HL-60 (cell line): ENCODE measurements around the gene UNC80.

Experiments used
- POLR2AphosphoS5 ChIP-seq: IDR thresholded peaks from 2 replicates; pipeline ENCODE4 v1.6.1; 2012; ENCODE audit warnings: low read depth
- SPI1 ChIP-seq: IDR thresholded peaks from 2 replicates; pipeline ENCODE4 v1.6.1; 2012; ENCODE audit warnings: low read depth, mild to moderate bottlenecking, borderline replicate concordance
- TF ChIP-seq, protein P1 (sequence below): IDR thresholded peaks from one replicate; pipeline ENCODE4 v1.5.1; 2011; ENCODE audit warnings: low read length, control low read depth, inconsistent platforms; ENCODE audit not compliant: insufficient read depth
- TF ChIP-seq, protein P2 (sequence below): IDR thresholded peaks from 2 replicates; pipeline ENCODE4 v1.6.1; 2012; ENCODE audit warnings: low read depth; ENCODE audit not compliant: insufficient replicate concordance

DNA sequence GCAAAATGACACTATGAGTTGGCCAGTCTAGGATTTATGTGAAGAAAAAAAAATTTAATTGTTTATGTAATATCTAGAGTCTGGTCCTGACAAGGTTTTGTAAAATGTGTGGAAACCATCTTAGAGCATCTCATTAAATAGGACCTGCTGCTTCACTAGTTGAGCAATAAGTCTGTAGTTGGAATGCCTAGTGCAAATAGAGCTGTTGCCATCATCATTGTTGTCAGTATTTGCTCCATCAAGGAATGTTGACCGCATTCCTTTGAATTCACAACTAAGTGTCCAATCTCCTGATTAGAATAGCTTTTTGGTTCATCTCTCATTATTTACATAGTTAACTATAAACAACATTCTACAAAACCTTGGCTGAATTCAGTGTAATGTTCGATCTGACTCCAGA lies 198.6 kb downstream of the UNC80 start:
- TF ChIP-seq, protein P1, sequence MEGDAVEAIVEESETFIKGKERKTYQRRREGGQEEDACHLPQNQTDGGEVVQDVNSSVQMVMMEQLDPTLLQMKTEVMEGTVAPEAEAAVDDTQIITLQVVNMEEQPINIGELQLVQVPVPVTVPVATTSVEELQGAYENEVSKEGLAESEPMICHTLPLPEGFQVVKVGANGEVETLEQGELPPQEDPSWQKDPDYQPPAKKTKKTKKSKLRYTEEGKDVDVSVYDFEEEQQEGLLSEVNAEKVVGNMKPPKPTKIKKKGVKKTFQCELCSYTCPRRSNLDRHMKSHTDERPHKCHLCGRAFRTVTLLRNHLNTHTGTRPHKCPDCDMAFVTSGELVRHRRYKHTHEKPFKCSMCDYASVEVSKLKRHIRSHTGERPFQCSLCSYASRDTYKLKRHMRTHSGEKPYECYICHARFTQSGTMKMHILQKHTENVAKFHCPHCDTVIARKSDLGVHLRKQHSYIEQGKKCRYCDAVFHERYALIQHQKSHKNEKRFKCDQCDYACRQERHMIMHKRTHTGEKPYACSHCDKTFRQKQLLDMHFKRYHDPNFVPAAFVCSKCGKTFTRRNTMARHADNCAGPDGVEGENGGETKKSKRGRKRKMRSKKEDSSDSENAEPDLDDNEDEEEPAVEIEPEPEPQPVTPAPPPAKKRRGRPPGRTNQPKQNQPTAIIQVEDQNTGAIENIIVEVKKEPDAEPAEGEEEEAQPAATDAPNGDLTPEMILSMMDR, result no peak
- TF ChIP-seq POLR2AphosphoS5, result no peak
- TF ChIP-seq, protein P2, sequence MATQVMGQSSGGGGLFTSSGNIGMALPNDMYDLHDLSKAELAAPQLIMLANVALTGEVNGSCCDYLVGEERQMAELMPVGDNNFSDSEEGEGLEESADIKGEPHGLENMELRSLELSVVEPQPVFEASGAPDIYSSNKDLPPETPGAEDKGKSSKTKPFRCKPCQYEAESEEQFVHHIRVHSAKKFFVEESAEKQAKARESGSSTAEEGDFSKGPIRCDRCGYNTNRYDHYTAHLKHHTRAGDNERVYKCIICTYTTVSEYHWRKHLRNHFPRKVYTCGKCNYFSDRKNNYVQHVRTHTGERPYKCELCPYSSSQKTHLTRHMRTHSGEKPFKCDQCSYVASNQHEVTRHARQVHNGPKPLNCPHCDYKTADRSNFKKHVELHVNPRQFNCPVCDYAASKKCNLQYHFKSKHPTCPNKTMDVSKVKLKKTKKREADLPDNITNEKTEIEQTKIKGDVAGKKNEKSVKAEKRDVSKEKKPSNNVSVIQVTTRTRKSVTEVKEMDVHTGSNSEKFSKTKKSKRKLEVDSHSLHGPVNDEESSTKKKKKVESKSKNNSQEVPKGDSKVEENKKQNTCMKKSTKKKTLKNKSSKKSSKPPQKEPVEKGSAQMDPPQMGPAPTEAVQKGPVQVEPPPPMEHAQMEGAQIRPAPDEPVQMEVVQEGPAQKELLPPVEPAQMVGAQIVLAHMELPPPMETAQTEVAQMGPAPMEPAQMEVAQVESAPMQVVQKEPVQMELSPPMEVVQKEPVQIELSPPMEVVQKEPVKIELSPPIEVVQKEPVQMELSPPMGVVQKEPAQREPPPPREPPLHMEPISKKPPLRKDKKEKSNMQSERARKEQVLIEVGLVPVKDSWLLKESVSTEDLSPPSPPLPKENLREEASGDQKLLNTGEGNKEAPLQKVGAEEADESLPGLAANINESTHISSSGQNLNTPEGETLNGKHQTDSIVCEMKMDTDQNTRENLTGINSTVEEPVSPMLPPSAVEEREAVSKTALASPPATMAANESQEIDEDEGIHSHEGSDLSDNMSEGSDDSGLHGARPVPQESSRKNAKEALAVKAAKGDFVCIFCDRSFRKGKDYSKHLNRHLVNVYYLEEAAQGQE, result no peak
- TF ChIP-seq SPI1, result no peak
